HepG2 (cell line): ENCODE results near the gene HSCB. TPM values are rescaled to one million over a fixed set of nuclear protein-coding genes. Genes with fewer than 3 reads are reported as not detected.

Experiments
- CAMTA2 ChIP-seq: sonication (generic); formaldehyde crosslinking; IDR thresholded peaks from 2 replicates; pipeline ENCODE4 v1.4.0; 2020; ENCODE audit warnings: mild to moderate bottlenecking, missing genetic modification reagents, borderline replicate concordance
- CEBPB ChIP-seq: IDR thresholded peaks from 2 replicates; pipeline ENCODE4 v1.6.1; 2011; ENCODE audit warnings: low read depth, low read length, improper control_type of control experiment, borderline replicate concordance
- CEBPG ChIP-seq: IDR thresholded peaks from 2 replicates; pipeline ENCODE4 v1.6.1; 2016
- FOSL2 ChIP-seq: sonication (generic); formaldehyde crosslinking; IDR thresholded peaks from 2 replicates; pipeline ENCODE4 v1.4.0; 2020; ENCODE audit warnings: missing genetic modification reagents
- FOXP1 ChIP-seq, 2 experiments: fragments of 450-650 bp in 1 of 2; IDR thresholded peaks; 2 replicates each; pipeline ENCODE4 v1.6.1; 2017 to 2018; ENCODE audit warnings: antibody characterized with exemption in 1 of 2
- NCOA5 ChIP-seq: sonication (generic); formaldehyde crosslinking; IDR thresholded peaks from 2 replicates; pipeline ENCODE4 v1.4.0; 2020; ENCODE audit warnings: missing genetic modification reagents
- NR2F6 ChIP-seq, 2 experiments: IDR thresholded peaks; 2 replicates each; pipeline ENCODE4 v1.6.1; 2016; ENCODE audit warnings: antibody characterized with exemption in 1 of 2, mild to moderate bottlenecking in 1 of 2
- TBX2 ChIP-seq: sonication (generic); formaldehyde crosslinking; IDR thresholded peaks from 2 replicates; pipeline ENCODE4 v1.5.0; 2020; ENCODE audit warnings: missing genetic modification reagents, mild to moderate bottlenecking, borderline replicate concordance
- ZNF510 ChIP-seq: sonication (generic); formaldehyde crosslinking; IDR thresholded peaks from 2 replicates; pipeline ENCODE4 v1.4.0; 2020; ENCODE audit warnings: low read depth, mild to moderate bottlenecking, missing genetic modification reagents
- ZNF776 ChIP-seq: sonication (generic); formaldehyde crosslinking; IDR thresholded peaks from 2 replicates; pipeline ENCODE4 v1.4.0; 2020; ENCODE audit warnings: mild to moderate bottlenecking, missing genetic modification reagents
- polyA plus RNA-seq, 8 experiments: library from polyadenylated mRNA; depleted of rRNA in 3 of 8; stranded (reverse) in 7 of 8; unstranded in 1 of 8; fragments of >200 nt; fragmentation: Illumina TruSeq in 4 of 8; extraction: Trizol in 4 of 8; gene quantifications; 2 replicates each; pipeline versions ENCODE4 v1.2.1 to v1.2.3, GENCODE V29; 2011 to 2016; ENCODE audit warnings: low read depth in 4 of 8, missing spikeins in 1 of 8, mixed read lengths in 1 of 8; ENCODE audit not compliant: insufficient read depth in 1 of 8
- total RNA-seq, 5 experiments: library from RNA; depleted of rRNA; stranded (reverse); fragments of >200 nt; fragmentation: Illumina TruSeq; extraction: Trizol; gene quantifications; 2 replicates each; pipeline ENCODE4 v1.2.3, GENCODE V29; 2016; ENCODE audit warnings: low read depth in 1 of 5
- TF ChIP-seq, protein P1 (sequence below): sonication (generic); formaldehyde crosslinking; IDR thresholded peaks from 2 replicates; pipeline ENCODE4 v1.4.0; 2020; ENCODE audit warnings: missing genetic modification reagents, borderline replicate concordance
- TF ChIP-seq, protein P2 (sequence below): sonication (generic); formaldehyde crosslinking; IDR thresholded peaks from 2 replicates; pipeline ENCODE4 v1.5.1; 2020; ENCODE audit warnings: mild to moderate bottlenecking, missing genetic modification reagents, borderline replicate concordance
- TF ChIP-seq, protein P3 (sequence below): sonication (generic); formaldehyde crosslinking; IDR thresholded peaks from 2 replicates; pipeline ENCODE4 v1.5.1; 2020; ENCODE audit warnings: mild to moderate bottlenecking, missing genetic modification reagents

The HSCB gene
- total and polyA plus RNA-seq, 2 of the 13 experiments (the other 11 are each of a cell fraction or from before 2014, with no cell fraction given): 15.4 to 20.9 TPM

DNA sequence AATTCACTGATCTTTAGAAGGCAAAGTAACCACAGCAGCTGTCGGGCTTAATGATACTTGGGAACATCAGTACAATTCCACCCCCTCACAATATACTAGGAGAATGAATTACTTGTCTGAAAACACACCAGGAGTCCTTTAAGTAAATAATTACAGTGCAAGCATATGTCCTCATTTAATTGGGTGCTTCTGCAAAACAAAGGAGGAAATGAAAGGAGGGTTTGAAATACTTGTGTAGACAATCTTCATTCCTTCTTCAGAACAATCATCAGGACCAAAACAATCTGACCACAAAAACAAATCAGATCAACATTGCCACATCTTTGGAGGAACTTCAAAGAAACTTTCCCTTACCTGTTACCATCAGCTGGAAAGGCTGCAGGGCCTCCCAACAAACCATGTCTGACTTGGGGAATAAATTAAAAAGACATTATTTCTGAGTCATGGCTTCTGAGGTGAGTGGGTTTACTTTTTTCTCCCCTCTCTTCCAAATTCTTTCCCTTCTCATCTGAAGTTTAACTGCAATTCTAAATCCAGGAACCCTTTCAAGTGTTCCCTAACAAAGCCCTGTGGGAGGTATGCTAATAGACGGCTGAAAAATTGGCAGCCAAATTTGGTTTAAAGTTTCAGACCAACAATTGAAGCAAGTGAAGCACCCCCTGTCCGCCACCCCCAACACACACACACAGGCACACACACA, 18.2 kb downstream of the HSCB start (continued):
- TF ChIP-seq, protein P1, sequence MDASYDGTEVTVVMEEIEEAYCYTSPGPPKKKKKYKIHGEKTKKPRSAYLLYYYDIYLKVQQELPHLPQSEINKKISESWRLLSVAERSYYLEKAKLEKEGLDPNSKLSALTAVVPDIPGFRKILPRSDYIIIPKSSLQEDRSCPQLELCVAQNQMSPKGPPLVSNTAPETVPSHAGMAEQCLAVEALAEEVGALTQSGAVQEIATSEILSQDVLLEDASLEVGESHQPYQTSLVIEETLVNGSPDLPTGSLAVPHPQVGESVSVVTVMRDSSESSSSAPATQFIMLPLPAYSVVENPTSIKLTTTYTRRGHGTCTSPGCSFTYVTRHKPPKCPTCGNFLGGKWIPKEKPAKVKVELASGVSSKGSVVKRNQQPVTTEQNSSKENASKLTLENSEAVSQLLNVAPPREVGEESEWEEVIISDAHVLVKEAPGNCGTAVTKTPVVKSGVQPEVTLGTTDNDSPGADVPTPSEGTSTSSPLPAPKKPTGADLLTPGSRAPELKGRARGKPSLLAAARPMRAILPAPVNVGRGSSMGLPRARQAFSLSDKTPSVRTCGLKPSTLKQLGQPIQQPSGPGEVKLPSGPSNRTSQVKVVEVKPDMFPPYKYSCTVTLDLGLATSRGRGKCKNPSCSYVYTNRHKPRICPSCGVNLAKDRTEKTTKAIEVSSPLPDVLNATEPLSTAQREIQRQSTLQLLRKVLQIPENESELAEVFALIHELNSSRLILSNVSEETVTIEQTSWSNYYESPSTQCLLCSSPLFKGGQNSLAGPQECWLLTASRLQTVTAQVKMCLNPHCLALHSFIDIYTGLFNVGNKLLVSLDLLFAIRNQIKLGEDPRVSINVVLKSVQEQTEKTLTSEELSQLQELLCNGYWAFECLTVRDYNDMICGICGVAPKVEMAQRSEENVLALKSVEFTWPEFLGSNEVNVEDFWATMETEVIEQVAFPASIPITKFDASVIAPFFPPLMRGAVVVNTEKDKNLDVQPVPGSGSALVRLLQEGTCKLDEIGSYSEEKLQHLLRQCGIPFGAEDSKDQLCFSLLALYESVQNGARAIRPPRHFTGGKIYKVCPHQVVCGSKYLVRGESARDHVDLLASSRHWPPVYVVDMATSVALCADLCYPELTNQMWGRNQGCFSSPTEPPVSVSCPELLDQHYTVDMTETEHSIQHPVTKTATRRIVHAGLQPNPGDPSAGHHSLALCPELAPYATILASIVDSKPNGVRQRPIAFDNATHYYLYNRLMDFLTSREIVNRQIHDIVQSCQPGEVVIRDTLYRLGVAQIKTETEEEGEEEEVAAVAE (CRISPR knock-in tag): no peak
- TF ChIP-seq ZNF776: no peak
- TF ChIP-seq FOSL2 (CRISPR knock-in tag): peak; percentile 76
- TF ChIP-seq CEBPG: peak; percentile 89
- peak; percentile 72; the same call in 1 of the 2 replicates for TF ChIP-seq NR2F6 (IDR thresholded peaks at IDR 0.05)
- peak; percentile 35; the same call in 1 of the 2 replicates for TF ChIP-seq NR2F6 (CRISPR knock-in tag; IDR thresholded peaks at IDR 0.05)
- TF ChIP-seq, protein P2, sequence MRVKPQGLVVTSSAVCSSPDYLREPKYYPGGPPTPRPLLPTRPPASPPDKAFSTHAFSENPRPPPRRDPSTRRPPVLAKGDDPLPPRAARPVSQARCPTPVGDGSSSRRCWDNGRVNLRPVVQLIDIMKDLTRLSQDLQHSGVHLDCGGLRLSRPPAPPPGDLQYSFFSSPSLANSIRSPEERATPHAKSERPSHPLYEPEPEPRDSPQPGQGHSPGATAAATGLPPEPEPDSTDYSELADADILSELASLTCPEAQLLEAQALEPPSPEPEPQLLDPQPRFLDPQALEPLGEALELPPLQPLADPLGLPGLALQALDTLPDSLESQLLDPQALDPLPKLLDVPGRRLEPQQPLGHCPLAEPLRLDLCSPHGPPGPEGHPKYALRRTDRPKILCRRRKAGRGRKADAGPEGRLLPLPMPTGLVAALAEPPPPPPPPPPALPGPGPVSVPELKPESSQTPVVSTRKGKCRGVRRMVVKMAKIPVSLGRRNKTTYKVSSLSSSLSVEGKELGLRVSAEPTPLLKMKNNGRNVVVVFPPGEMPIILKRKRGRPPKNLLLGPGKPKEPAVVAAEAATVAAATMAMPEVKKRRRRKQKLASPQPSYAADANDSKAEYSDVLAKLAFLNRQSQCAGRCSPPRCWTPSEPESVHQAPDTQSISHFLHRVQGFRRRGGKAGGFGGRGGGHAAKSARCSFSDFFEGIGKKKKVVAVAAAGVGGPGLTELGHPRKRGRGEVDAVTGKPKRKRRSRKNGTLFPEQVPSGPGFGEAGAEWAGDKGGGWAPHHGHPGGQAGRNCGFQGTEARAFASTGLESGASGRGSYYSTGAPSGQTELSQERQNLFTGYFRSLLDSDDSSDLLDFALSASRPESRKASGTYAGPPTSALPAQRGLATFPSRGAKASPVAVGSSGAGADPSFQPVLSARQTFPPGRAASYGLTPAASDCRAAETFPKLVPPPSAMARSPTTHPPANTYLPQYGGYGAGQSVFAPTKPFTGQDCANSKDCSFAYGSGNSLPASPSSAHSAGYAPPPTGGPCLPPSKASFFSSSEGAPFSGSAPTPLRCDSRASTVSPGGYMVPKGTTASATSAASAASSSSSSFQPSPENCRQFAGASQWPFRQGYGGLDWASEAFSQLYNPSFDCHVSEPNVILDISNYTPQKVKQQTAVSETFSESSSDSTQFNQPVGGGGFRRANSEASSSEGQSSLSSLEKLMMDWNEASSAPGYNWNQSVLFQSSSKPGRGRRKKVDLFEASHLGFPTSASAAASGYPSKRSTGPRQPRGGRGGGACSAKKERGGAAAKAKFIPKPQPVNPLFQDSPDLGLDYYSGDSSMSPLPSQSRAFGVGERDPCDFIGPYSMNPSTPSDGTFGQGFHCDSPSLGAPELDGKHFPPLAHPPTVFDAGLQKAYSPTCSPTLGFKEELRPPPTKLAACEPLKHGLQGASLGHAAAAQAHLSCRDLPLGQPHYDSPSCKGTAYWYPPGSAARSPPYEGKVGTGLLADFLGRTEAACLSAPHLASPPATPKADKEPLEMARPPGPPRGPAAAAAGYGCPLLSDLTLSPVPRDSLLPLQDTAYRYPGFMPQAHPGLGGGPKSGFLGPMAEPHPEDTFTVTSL (CRISPR knock-in tag): no peak; the same call in 1 of the 2 replicates
- no peak for TF ChIP-seq CAMTA2 (CRISPR knock-in tag)
- TF ChIP-seq CEBPB: peak; percentile 67; the same call in 1 of the 2 replicates
- TF ChIP-seq ZNF510 (CRISPR knock-in tag): no peak
- peak; percentile 46; the same call in 1 of the 2 replicates for TF ChIP-seq TBX2
- peak; percentile 84 for TF ChIP-seq FOXP1 (IDR thresholded peaks at IDR 0.05)
- peak; percentile 92 for TF ChIP-seq FOXP1 (CRISPR knock-in tag; IDR thresholded peaks at IDR 0.05)
- TF ChIP-seq, protein P3, sequence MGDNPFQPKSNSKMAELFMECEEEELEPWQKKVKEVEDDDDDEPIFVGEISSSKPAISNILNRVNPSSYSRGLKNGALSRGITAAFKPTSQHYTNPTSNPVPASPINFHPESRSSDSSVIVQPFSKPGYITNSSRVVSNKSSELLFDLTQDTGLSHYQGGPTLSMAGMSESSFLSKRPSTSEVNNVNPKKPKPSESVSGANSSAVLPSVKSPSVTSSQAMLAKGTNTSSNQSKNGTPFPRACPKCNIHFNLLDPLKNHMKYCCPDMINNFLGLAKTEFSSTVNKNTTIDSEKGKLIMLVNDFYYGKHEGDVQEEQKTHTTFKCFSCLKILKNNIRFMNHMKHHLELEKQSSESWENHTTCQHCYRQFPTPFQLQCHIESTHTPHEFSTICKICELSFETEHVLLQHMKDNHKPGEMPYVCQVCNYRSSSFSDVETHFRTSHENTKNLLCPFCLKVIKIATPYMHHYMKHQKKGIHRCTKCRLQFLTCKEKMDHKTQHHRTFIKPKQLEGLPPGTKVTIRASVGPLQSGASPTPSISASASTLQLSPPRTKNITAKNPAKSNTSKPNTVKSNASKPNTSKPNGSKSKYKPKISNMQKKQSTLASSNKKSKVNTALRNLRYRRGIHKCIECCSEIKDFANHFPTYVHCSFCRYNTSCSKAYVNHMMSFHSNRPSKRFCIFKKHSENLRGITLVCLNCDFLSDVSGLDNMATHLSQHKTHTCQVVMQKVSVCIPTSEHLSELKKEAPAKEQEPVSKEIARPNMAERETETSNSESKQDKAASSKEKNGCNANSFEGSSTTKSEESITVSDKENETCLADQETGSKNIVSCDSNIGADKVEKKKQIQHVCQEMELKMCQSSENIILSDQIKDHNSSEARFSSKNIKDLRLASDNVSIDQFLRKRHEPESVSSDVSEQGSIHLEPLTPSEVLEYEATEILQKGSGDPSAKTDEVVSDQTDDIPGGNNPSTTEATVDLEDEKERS (CRISPR knock-in tag): no peak
- no peak for TF ChIP-seq NCOA5
